Suprapubic skin (tissue), 4 donors: ENCODE results near the gene LRCH1.

ENCODE experiments used
- CTCF ChIP-seq, 2 donors: fragments of 200-600 bp in 1 of 2; fragments of 450-650 bp in 1 of 2; sonication (generic) in 1 of 2; IDR thresholded peaks; one replicate each; pipeline ENCODE4 v1.5.1; 2016 to 2019; ENCODE audit warnings: antibody characterized with exemption in 2 of 2, mild to moderate bottlenecking in 1 of 2, moderate library complexity in 1 of 2
- EP300 ChIP-seq: sonication (generic); formaldehyde crosslinking; IDR thresholded peaks from one replicate; pipeline ENCODE4 v1.6.1; 2017; ENCODE audit warnings: antibody characterized with exemption
- POLR2A ChIP-seq, 2 donors: fragments of 450-650 bp; IDR thresholded peaks; one replicate each; pipeline ENCODE4 v1.6.1; 2017; ENCODE audit warnings: antibody characterized with exemption in 2 of 2, mild to moderate bottlenecking in 2 of 2, moderate library complexity in 2 of 2
- POLR2AphosphoS5 ChIP-seq, 3 donors: sonication (generic); formaldehyde crosslinking; IDR thresholded peaks; one replicate each; pipeline ENCODE4 v1.6.1; 2017; ENCODE audit warnings: antibody characterized with exemption in 3 of 3

- TF ChIP-seq POLR2A (IDR thresholded peaks at IDR 0.05) (no peak), CTCF (IDR thresholded peaks at IDR 0.05) (no peak), EP300 (no peak), POLR2AphosphoS5 (IDR thresholded peaks at IDR 0.05) (no peak)
These were observed 26.2 kb upstream of the LRCH1 start for GRCh38 chr13:46526740-46527139.
